Ishikawa (cell line): ENCODE measurements around the gene ZCCHC14.

Experiments used
- CEBPB ChIP-seq: IDR thresholded peaks from 2 replicates; pipeline ENCODE4 v1.6.1; 2012
- CREB1 ChIP-seq: IDR thresholded peaks from 2 replicates; pipeline ENCODE4 v1.6.1; 2012; ENCODE audit warnings: low read depth
- EGR1 ChIP-seq: IDR thresholded peaks from 2 replicates; pipeline ENCODE4 v1.6.1; 2012
- EP300 ChIP-seq: IDR thresholded peaks from 2 replicates; pipeline ENCODE4 v1.6.1; 2012; ENCODE audit warnings: borderline replicate concordance
- FOXM1 ChIP-seq: IDR thresholded peaks from 2 replicates; pipeline ENCODE4 v1.6.1; 2012; ENCODE audit warnings: low read depth, borderline replicate concordance
- NFIC ChIP-seq: IDR thresholded peaks from 2 replicates; pipeline ENCODE4 v1.6.1; 2012
- RAD21 ChIP-seq: IDR thresholded peaks from 2 replicates; pipeline ENCODE4 v1.6.1; 2012; ENCODE audit warnings: low read depth
- TAF1 ChIP-seq: IDR thresholded peaks from 2 replicates; pipeline ENCODE4 v1.6.1; 2012; ENCODE audit warnings: low read depth, mild to moderate bottlenecking
- TCF12 ChIP-seq: IDR thresholded peaks from 2 replicates; pipeline ENCODE4 v1.6.1; 2012; ENCODE audit warnings: low read depth
- TEAD4 ChIP-seq: IDR thresholded peaks from 2 replicates; pipeline ENCODE4 v1.6.1; 2012
- YY1 ChIP-seq: IDR thresholded peaks from 2 replicates; pipeline ENCODE4 v1.6.1; 2012; ENCODE audit warnings: low read depth
- ZBTB7A ChIP-seq: IDR thresholded peaks from 2 replicates; pipeline ENCODE4 v1.6.1; 2012; ENCODE audit warnings: low read depth
- TF ChIP-seq, protein P1 (sequence below): IDR thresholded peaks from 2 replicates; pipeline ENCODE4 v1.6.1; 2012
- TF ChIP-seq, protein P2 (sequence below): IDR thresholded peaks from 2 replicates; pipeline ENCODE4 v1.6.1; 2012; ENCODE audit warnings: low read depth, mild to moderate bottlenecking
- TF ChIP-seq, protein P3 (sequence below): IDR thresholded peaks from 2 replicates; pipeline ENCODE4 v1.6.1; 2012

The ZCCHC14 gene

DNA sequence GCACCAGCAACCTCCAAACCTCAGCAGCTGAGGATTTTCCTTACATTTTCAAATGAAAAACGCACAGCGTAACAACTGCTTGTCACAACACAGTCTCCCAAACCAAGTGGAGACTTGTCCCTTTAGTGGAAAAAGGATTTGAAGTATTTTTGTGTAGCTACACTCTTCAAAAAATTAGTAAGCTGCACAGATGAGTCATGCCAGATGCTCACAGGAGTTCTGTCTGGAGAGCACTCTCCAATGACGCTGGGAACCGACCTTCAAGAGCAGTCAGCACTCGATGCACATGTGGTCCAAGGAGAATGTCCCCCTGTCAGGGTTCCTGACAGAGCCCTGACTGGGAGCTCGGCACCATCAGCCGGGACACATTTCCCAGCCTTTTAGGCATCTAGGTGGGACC is 60.9 kb downstream of the ZCCHC14 start:
- TF ChIP-seq EGR1 (no peak), CREB1 (no peak), TCF12 (no peak), EP300 (no peak), CEBPB (no peak), NFIC (no peak)
- TF ChIP-seq, protein P1, sequence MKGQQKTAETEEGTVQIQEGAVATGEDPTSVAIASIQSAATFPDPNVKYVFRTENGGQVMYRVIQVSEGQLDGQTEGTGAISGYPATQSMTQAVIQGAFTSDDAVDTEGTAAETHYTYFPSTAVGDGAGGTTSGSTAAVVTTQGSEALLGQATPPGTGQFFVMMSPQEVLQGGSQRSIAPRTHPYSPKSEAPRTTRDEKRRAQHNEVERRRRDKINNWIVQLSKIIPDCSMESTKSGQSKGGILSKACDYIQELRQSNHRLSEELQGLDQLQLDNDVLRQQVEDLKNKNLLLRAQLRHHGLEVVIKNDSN, result no peak

DNA sequence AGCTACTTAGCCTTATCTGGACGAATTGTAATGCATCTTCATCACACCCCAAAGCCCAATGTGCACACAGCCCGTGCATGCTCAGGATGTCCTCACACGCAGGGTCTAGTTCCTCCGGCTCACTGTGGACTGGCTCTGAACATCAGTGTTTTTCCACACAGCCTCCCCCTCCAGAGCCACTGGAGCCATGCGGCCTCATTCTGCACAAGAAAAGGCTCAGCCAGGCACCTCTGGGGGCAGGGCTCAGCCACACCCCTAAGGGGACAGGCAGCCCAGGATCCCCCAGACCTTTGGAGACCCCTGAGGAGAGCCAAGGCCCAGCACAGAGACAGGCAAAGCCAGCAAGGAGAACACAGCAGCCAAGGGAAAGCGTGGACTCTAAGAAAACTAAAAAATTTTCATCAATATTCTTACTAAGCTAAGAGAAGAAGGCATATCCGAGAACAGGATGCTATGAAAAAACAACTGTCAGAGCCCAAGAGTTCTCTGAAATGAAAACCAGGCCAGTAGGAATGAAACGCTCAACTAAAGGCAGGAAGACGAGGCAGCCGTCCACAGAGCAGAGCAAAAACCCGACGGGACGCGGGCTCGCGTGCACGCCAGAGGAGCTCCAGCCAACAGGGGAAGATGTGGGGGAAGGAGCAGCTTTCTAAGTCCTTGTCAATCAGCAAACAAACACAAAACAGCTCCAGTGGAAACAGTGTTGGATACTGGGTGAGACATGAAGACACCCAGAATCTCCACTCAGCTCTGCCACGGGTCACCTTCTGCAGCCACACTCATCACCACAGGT is 66.2 kb downstream of the ZCCHC14 start:
- TF ChIP-seq ZBTB7A, result no peak
- no peak for TF ChIP-seq TEAD4
- TF ChIP-seq CREB1, result no peak
- TF ChIP-seq EGR1, result no peak
- no peak for TF ChIP-seq RAD21
- TF ChIP-seq EP300, result no peak
- TF ChIP-seq TAF1, result no peak
- TF ChIP-seq, protein P2, sequence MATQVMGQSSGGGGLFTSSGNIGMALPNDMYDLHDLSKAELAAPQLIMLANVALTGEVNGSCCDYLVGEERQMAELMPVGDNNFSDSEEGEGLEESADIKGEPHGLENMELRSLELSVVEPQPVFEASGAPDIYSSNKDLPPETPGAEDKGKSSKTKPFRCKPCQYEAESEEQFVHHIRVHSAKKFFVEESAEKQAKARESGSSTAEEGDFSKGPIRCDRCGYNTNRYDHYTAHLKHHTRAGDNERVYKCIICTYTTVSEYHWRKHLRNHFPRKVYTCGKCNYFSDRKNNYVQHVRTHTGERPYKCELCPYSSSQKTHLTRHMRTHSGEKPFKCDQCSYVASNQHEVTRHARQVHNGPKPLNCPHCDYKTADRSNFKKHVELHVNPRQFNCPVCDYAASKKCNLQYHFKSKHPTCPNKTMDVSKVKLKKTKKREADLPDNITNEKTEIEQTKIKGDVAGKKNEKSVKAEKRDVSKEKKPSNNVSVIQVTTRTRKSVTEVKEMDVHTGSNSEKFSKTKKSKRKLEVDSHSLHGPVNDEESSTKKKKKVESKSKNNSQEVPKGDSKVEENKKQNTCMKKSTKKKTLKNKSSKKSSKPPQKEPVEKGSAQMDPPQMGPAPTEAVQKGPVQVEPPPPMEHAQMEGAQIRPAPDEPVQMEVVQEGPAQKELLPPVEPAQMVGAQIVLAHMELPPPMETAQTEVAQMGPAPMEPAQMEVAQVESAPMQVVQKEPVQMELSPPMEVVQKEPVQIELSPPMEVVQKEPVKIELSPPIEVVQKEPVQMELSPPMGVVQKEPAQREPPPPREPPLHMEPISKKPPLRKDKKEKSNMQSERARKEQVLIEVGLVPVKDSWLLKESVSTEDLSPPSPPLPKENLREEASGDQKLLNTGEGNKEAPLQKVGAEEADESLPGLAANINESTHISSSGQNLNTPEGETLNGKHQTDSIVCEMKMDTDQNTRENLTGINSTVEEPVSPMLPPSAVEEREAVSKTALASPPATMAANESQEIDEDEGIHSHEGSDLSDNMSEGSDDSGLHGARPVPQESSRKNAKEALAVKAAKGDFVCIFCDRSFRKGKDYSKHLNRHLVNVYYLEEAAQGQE, result no peak
- no peak for TF ChIP-seq NFIC
- no peak for TF ChIP-seq TCF12
- no peak for TF ChIP-seq YY1
- TF ChIP-seq, protein P1, result no peak
- TF ChIP-seq, protein P3, sequence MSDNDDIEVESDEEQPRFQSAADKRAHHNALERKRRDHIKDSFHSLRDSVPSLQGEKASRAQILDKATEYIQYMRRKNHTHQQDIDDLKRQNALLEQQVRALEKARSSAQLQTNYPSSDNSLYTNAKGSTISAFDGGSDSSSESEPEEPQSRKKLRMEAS, result no peak
- no peak for TF ChIP-seq FOXM1
- no peak for TF ChIP-seq CEBPB

DNA sequence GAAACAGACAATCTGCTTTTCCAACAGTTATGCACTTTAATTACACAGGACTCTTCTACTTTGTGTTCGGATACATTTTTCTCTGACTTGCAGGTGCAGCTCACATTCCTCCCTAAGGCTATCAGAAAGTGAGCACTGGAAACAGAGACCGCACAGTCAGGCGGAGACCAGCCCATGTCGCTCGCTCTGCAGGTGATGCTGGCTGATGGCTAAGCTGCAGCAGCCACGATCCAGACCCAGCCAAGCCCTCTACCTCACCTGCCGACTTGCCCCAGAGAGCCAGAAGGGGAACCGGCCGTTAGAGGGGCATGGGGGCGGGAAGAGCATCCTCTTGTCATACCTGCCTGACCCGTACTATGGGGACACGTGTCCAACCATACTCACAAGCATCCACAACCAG is 66.9 kb downstream of the ZCCHC14 start:
- TF ChIP-seq FOXM1 (no peak), TCF12 (no peak), ZBTB7A (no peak), NFIC (no peak), TAF1 (no peak), CREB1 (no peak)
- TF ChIP-seq, protein P2, result no peak

DNA sequence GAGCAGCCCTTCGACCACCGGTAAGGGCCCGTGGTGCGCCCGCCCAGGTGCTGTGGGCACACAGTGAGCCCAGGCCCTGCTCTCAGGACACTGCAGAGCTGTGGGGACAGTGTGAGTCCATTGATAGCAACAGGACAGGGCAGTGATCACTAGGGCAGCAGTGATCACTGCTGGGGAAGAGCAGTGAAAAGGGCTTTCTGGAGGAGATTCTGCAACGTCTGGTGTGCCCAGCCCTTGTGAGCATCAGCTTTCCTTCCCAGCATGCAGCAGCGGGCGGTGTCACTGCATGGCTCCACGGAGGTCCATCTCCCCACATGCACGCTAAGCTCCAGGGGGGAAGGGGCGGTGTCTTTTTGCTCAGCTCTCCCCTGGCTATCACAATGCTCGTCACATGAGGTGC is 68.6 kb downstream of the ZCCHC14 start:
- TF ChIP-seq, protein P1, result no peak
- no peak for TF ChIP-seq CEBPB
- TF ChIP-seq YY1, result no peak
- TF ChIP-seq CREB1, result no peak
- TF ChIP-seq RAD21, result no peak
- TF ChIP-seq, protein P2, result no peak
- TF ChIP-seq ZBTB7A, result no peak
- TF ChIP-seq TAF1, result no peak
- no peak for TF ChIP-seq EP300
- TF ChIP-seq TEAD4, result no peak
